ENCODE data around the gene ISG15. TPM values are rescaled to one million over a fixed set of nuclear protein-coding genes. Genes with fewer than 3 reads are reported as not detected.

ISG15 gene
- total and polyA plus RNA-seq, 2 of the 13 experiments (the other 11 are each of a cell fraction or from before 2014, with no cell fraction given): 42.1 to 54.9 TPM

DNA sequence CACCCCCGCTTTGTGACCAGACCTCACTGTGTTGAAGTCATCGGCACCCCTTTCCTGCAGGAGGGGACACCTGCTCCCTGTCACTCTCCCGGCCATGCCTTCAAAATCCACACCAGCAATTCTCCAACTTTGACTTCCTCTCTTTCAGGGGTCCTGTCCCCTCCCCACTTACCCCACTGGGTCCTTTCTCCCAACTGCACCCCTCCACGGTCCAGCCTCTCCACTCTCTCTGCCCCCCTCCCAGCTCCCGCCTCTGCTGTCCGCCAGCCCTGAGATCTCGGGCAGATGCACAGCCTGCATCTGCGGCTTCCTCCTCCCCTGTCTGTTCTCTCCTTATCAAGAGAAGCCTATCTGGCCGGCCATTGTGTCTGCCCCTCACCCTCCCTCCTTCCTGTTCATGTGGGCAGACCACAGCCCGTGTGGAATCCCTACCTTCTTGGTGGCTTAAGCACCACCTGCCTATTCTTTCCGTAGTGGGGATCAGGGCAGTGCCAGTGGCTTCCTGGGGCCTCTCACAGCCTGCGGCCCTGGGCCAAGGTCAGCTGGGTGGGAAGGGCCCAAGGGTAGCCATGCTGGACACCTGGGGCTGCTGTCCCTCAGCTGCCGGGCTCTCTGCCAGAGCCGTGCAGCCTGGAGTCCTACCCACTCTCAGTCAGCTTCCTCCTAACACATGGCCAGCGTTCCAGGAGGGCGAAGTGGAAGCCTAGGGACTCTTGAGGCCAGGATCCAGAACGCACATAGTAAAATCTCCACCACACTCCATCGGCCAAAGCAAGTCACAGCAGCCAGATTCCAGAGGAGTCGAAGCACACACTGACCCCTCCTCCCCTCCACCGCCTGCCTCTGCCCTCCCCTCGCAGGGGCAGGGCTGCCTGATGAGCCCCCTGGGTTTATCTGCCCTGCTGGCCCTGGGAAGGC is 8.3 kb upstream of the ISG15 start (continued):
- TF ChIP-seq, protein P1, sequence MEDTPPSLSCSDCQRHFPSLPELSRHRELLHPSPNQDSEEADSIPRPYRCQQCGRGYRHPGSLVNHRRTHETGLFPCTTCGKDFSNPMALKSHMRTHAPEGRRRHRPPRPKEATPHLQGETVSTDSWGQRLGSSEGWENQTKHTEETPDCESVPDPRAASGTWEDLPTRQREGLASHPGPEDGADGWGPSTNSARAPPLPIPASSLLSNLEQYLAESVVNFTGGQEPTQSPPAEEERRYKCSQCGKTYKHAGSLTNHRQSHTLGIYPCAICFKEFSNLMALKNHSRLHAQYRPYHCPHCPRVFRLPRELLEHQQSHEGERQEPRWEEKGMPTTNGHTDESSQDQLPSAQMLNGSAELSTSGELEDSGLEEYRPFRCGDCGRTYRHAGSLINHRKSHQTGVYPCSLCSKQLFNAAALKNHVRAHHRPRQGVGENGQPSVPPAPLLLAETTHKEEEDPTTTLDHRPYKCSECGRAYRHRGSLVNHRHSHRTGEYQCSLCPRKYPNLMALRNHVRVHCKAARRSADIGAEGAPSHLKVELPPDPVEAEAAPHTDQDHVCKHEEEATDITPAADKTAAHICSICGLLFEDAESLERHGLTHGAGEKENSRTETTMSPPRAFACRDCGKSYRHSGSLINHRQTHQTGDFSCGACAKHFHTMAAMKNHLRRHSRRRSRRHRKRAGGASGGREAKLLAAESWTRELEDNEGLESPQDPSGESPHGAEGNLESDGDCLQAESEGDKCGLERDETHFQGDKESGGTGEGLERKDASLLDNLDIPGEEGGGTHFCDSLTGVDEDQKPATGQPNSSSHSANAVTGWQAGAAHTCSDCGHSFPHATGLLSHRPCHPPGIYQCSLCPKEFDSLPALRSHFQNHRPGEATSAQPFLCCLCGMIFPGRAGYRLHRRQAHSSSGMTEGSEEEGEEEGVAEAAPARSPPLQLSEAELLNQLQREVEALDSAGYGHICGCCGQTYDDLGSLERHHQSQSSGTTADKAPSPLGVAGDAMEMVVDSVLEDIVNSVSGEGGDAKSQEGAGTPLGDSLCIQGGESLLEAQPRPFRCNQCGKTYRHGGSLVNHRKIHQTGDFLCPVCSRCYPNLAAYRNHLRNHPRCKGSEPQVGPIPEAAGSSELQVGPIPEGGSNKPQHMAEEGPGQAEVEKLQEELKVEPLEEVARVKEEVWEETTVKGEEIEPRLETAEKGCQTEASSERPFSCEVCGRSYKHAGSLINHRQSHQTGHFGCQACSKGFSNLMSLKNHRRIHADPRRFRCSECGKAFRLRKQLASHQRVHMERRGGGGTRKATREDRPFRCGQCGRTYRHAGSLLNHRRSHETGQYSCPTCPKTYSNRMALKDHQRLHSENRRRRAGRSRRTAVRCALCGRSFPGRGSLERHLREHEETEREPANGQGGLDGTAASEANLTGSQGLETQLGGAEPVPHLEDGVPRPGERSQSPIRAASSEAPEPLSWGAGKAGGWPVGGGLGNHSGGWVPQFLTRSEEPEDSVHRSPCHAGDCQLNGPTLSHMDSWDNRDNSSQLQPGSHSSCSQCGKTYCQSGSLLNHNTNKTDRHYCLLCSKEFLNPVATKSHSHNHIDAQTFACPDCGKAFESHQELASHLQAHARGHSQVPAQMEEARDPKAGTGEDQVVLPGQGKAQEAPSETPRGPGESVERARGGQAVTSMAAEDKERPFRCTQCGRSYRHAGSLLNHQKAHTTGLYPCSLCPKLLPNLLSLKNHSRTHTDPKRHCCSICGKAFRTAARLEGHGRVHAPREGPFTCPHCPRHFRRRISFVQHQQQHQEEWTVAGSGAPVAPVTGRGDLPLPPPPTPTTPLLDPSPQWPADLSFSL (CRISPR knock-in tag; IDR thresholded peaks at IDR 0.05): no peak
- no peak for TF ChIP-seq ZBTB21 (CRISPR knock-in tag; IDR thresholded peaks at IDR 0.05)
- no peak for TF ChIP-seq SMARCE1 (IDR thresholded peaks at IDR 0.05; ENCODE audit: borderline replicate concordance)
- TF ChIP-seq, protein P2, sequence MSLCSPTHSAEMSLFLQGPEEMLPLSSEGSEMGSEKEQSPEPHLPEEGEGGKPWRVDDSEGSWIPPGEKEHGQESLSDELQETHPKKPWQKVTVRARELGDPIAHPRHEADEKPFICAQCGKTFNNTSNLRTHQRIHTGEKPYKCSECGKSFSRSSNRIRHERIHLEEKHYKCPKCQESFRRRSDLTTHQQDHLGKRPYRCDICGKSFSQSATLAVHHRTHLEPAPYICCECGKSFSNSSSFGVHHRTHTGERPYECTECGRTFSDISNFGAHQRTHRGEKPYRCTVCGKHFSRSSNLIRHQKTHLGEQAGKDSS (CRISPR knock-in tag; IDR thresholded peaks at IDR 0.05; ENCODE audit: borderline replicate concordance, low read depth): no peak
- TF ChIP-seq CBX5 (CRISPR knock-in tag; IDR thresholded peaks at IDR 0.05; ENCODE audit: borderline replicate concordance): peak; percentile 56; the same call in 1 of the 2 replicates
- TF ChIP-seq YY1 (IDR thresholded peaks at IDR 0.05; ENCODE audit: insufficient read depth, insufficient replicate concordance, low read depth, low read length): peak; percentile 72
- TF ChIP-seq HNRNPUL1 (IDR thresholded peaks at IDR 0.05; ENCODE audit: low read depth, low read length): no peak
- TF ChIP-seq SP4 (CRISPR knock-in tag; IDR thresholded peaks at IDR 0.05): no peak; the same call in 1 of the 2 replicates
- no peak for TF ChIP-seq ZKSCAN1 (IDR thresholded peaks at IDR 0.05; ENCODE audit: low read length)
- peak; percentile 89 for TF ChIP-seq ZNF337 (CRISPR knock-in tag; IDR thresholded peaks at IDR 0.05; ENCODE audit: borderline replicate concordance, low read depth)
- no peak for TF ChIP-seq DNMT3B (CRISPR knock-in tag; conservative IDR thresholded peaks at IDR 0.05)
- no peak for TF ChIP-seq ZNF598 (CRISPR knock-in tag; IDR thresholded peaks at IDR 0.05; ENCODE audit: borderline replicate concordance)
- no peak for TF ChIP-seq ATF7 (IDR thresholded peaks at IDR 0.05)
- no peak for TF ChIP-seq ATF7 (CRISPR knock-in tag; IDR thresholded peaks at IDR 0.05)
- TF ChIP-seq SATB2 (CRISPR knock-in tag; IDR thresholded peaks at IDR 0.05): no peak
- TF ChIP-seq MED8 (CRISPR knock-in tag; IDR thresholded peaks at IDR 0.05; ENCODE audit: insufficient replicate concordance): no peak
- TF ChIP-seq SOX6 (IDR thresholded peaks at IDR 0.05): no peak
- TF ChIP-seq SOX6 (CRISPR knock-in tag; IDR thresholded peaks at IDR 0.05): peak; percentile 56; the same call in 1 of the 2 replicates
- no peak for TF ChIP-seq ZNF737 (CRISPR knock-in tag; IDR thresholded peaks at IDR 0.05; ENCODE audit: borderline replicate concordance)
- TF ChIP-seq MTA1 (CRISPR knock-in tag; IDR thresholded peaks at IDR 0.05; ENCODE audit: borderline replicate concordance): no peak
- TF ChIP-seq HMGA1 (CRISPR knock-in tag; conservative IDR thresholded peaks at IDR 0.05): no peak
- no peak for TF ChIP-seq ZFP1 (CRISPR knock-in tag; IDR thresholded peaks at IDR 0.05)
- TF ChIP-seq, protein P3, sequence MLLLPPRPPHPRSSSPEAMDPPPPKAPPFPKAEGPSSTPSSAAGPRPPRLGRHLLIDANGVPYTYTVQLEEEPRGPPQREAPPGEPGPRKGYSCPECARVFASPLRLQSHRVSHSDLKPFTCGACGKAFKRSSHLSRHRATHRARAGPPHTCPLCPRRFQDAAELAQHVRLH (CRISPR knock-in tag; IDR thresholded peaks at IDR 0.05; ENCODE audit: borderline replicate concordance, low read depth): 0 out of 2 replicates have a peak, but pooled peaks have one; percentile 21

Measured in HepG2 (cell line).